ENCODE measurements around the gene TMEM163.
A peak's percentile ranks its signal among the peaks of the same experiment; 100 is the strongest.
"Not testable (repeated sequence)": the region's sequence is repeated elsewhere in the genome, so short reads cannot be mapped to it uniquely, and the experiment has no call there.

TMEM163 gene

DNA sequence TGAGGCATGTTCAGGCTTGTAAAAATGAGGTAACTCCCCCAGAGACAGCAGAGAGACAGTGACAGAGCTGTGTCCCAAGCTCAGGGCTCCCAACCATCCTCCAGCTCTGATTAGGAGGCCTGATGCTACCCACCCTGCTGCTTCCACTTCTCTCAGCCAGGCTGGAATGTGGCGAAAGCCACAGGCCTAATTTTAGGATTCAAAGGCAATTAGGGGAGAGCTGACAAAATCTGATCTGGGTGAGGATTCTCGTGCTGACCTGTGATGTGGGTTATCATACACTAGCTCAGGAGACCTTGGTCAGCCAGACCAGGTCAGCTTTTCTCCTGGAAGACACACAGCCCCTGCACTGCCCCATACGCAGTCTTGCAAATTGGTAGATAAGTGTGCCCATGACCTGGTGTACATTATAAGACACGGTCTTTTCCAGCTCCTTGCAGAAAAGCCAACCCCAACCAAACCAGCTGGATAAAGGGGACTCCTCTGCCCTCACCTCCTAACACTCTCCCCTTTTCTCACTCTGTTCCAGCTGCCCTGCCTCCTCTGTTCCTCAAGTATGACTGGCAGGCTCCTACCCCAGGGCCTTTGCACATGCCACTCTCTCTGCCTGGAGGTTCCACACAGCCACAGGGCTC is 239.0 kb downstream of the TMEM163 start:
- Histone ChIP-seq H3K27ac (ENCODE audit: extremely low read depth, low read depth, low read length) (no peak overlapping the region), H3K36me3 (ENCODE audit: control insufficient read depth in 2 of 2, insufficient read depth in 1 of 2, low read length in 2 of 2) (no peaks in the 10 kb centered on the region), H3K4me1 (ENCODE audit: control insufficient read depth, insufficient read depth, low read length) (no peaks in the 10 kb centered on the region), H3K4me3 (ENCODE audit: low read depth, low read length) (no peak overlapping the region), H3K9me3 (ENCODE audit: control insufficient read depth, insufficient read depth, low read depth, low read length) (no peaks in the 10 kb centered on the region)
- POLR2A ChIA-PET = no interaction called here
- TF ChIP-seq ZNF558 (tag by site-specific recombination; IDR thresholded peaks at IDR 0.05) (no peak), ZNF623 (tag by site-specific recombination; IDR thresholded peaks at IDR 0.05) (peak; percentile 77)
- CTCF ChIA-PET = interaction anchor here (0.5 to 1.5 kb wide), 3 partner anchors 28 to 418 kb away, joined by 3 read pairs; no protein-coding TSS in a partner anchor

DNA sequence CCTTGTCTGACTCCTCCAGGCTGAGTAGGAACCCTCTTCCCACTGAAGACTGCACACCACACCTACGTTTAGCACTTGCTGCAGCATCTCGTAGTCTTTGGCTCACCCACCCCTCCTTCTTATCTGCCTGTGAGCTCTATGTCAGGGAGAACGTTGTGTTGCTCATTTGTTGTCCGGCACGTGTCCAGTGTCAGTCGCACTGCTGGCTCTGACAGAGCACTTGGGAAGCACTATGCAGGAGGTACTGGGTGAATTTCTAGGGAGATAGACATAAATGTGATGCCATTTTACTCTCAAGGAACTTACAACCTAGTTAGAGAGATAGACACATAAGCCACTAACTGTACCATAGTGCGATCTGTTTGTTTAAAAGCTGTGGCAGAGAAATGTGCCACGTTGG is 241.8 kb downstream of the TMEM163 start:
- H3K9me3 ChIP-seq (ENCODE audit: control insufficient read depth, insufficient read depth, low read depth, low read length); H3K27ac ChIP-seq (ENCODE audit: extremely low read depth, low read depth, low read length); H3K4me1 ChIP-seq (ENCODE audit: control insufficient read depth, insufficient read depth, low read length); CTCF ChIA-PET; POLR2A ChIA-PET; H3K4me3 ChIP-seq (ENCODE audit: low read depth, low read length); H3K36me3 ChIP-seq (ENCODE audit: control insufficient read depth in 2 of 2, insufficient read depth in 1 of 2, low read length in 2 of 2): not testable (repeated sequence)

DNA sequence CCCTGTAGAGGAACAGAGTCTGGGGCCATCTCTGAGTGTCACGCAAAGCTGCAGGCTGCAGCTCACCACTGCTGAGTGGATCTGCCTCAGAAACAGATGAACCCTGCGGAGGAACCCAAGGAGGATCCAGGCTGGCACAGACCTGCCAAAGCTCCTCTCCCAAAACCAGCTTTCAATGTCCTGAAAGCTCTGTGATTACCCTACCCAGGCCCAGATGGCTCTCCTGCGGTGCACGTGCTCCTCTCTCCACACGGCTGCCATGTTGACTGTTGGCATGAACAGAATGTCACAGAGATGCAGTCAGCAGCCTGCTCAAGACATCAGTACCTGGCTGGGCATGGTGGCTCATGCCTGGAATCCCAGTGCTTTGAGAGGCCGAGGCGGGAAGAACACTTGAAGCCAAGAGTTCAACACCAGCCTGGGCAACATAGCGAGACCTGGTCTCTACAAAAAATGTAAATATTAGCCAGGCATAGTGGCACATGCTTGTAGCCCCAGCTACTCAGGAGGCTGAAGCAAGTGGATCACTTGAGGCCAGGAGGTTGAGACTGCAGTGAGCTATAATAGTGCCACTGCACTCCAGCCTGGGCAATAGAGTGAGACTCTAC is 248.1 kb downstream of the TMEM163 start:
- Histone ChIP-seq H3K4me1 (ENCODE audit: control insufficient read depth, insufficient read depth, low read length) (no peaks in the 10 kb centered on the region), H3K9me3 (ENCODE audit: control insufficient read depth, insufficient read depth, low read depth, low read length) (no peaks in the 10 kb centered on the region; the same call in 1 of the 2 replicates), H3K27ac (ENCODE audit: extremely low read depth, low read depth, low read length) (no peak overlapping the region), H3K4me3 (ENCODE audit: low read depth, low read length) (no peak overlapping the region), H3K36me3 (ENCODE audit: control insufficient read depth in 2 of 2, insufficient read depth in 1 of 2, low read length in 2 of 2) (no peaks in the 10 kb centered on the region)
- ChIA-PET CTCF (no interaction called here), POLR2A (no interaction called here)
- TF ChIP-seq, protein P1, sequence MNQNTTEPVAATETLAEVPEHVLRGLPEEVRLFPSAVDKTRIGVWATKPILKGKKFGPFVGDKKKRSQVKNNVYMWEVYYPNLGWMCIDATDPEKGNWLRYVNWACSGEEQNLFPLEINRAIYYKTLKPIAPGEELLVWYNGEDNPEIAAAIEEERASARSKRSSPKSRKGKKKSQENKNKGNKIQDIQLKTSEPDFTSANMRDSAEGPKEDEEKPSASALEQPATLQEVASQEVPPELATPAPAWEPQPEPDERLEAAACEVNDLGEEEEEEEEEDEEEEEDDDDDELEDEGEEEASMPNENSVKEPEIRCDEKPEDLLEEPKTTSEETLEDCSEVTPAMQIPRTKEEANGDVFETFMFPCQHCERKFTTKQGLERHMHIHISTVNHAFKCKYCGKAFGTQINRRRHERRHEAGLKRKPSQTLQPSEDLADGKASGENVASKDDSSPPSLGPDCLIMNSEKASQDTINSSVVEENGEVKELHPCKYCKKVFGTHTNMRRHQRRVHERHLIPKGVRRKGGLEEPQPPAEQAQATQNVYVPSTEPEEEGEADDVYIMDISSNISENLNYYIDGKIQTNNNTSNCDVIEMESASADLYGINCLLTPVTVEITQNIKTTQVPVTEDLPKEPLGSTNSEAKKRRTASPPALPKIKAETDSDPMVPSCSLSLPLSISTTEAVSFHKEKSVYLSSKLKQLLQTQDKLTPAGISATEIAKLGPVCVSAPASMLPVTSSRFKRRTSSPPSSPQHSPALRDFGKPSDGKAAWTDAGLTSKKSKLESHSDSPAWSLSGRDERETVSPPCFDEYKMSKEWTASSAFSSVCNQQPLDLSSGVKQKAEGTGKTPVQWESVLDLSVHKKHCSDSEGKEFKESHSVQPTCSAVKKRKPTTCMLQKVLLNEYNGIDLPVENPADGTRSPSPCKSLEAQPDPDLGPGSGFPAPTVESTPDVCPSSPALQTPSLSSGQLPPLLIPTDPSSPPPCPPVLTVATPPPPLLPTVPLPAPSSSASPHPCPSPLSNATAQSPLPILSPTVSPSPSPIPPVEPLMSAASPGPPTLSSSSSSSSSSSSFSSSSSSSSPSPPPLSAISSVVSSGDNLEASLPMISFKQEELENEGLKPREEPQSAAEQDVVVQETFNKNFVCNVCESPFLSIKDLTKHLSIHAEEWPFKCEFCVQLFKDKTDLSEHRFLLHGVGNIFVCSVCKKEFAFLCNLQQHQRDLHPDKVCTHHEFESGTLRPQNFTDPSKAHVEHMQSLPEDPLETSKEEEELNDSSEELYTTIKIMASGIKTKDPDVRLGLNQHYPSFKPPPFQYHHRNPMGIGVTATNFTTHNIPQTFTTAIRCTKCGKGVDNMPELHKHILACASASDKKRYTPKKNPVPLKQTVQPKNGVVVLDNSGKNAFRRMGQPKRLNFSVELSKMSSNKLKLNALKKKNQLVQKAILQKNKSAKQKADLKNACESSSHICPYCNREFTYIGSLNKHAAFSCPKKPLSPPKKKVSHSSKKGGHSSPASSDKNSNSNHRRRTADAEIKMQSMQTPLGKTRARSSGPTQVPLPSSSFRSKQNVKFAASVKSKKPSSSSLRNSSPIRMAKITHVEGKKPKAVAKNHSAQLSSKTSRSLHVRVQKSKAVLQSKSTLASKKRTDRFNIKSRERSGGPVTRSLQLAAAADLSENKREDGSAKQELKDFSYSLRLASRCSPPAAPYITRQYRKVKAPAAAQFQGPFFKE (tag by site-specific recombination; IDR thresholded peaks at IDR 0.05; ENCODE audit: borderline replicate concordance) = no peak
- TF ChIP-seq IKZF3 (tag by site-specific recombination; IDR thresholded peaks at IDR 0.05) (no peak), HOXC10 (CRISPR knock-in tag; IDR thresholded peaks at IDR 0.05) (no peak), ZNF416 (tag by site-specific recombination; IDR thresholded peaks at IDR 0.05) (no peak), ZNF324 (tag by site-specific recombination; IDR thresholded peaks at IDR 0.05) (no peak)
- TF ChIP-seq, protein P2, sequence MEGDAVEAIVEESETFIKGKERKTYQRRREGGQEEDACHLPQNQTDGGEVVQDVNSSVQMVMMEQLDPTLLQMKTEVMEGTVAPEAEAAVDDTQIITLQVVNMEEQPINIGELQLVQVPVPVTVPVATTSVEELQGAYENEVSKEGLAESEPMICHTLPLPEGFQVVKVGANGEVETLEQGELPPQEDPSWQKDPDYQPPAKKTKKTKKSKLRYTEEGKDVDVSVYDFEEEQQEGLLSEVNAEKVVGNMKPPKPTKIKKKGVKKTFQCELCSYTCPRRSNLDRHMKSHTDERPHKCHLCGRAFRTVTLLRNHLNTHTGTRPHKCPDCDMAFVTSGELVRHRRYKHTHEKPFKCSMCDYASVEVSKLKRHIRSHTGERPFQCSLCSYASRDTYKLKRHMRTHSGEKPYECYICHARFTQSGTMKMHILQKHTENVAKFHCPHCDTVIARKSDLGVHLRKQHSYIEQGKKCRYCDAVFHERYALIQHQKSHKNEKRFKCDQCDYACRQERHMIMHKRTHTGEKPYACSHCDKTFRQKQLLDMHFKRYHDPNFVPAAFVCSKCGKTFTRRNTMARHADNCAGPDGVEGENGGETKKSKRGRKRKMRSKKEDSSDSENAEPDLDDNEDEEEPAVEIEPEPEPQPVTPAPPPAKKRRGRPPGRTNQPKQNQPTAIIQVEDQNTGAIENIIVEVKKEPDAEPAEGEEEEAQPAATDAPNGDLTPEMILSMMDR (tag by site-specific recombination; IDR thresholded peaks at IDR 0.05) = no peak

DNA sequence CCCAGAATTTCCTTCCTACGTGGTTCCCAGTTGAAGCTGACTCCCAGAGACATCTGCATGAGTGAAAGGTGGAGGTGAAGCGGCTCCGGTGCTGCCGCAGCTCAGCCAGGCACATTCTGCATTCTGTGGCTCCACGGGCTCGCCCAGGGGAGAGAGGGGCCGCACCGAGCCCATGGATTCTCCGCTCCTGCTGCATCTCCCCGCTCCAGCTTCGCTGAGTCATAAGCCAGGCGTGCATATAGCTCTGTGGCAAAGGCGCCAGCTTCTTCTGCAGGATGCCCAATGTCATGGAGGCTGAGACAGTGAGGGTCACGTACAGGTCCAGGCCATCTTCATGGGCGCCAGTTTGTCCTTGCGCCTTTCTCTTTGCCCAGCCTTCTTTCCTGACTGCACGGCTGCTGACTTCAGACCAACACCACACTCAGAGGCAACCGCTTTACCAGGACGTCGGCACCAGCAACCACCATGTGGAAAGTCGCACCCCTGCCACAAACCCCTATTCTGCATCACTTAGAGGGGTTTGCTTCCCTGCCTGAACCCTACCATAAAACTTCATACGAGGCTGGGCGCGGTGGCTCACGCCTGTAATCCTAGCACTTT is 249.2 kb downstream of the TMEM163 start:
- H3K4me3 ChIP-seq (ENCODE audit: low read depth, low read length) = no peak overlapping the region
- POLR2A ChIA-PET = no interaction called here
- H3K9me3 ChIP-seq (ENCODE audit: control insufficient read depth, insufficient read depth, low read depth, low read length) = no peaks in the 10 kb centered on the region; the same call in 1 of the 2 replicates
- H3K36me3 ChIP-seq (ENCODE audit: control insufficient read depth in 2 of 2, insufficient read depth in 1 of 2, low read length in 2 of 2) = no peaks in the 10 kb centered on the region
- CTCF ChIA-PET = interaction anchor here (0.5 to 0.9 kb wide), 5 partner anchors 18 to 898 kb away, joined by 3 to 8 read pairs (median 3); no protein-coding TSS in a partner anchor
- no peak overlapping the region for H3K27ac ChIP-seq (ENCODE audit: extremely low read depth, low read depth, low read length)
- no peaks in the 10 kb centered on the region for H3K4me1 ChIP-seq (ENCODE audit: control insufficient read depth, insufficient read depth, low read length)
- TF ChIP-seq MZF1 (tag by site-specific recombination; IDR thresholded peaks at IDR 0.05; ENCODE audit: borderline replicate concordance) = no peak
- no peak for TF ChIP-seq ZBTB7A (tag by site-specific recombination; IDR thresholded peaks at IDR 0.05; ENCODE audit: low read depth)
- TF ChIP-seq, protein P3, sequence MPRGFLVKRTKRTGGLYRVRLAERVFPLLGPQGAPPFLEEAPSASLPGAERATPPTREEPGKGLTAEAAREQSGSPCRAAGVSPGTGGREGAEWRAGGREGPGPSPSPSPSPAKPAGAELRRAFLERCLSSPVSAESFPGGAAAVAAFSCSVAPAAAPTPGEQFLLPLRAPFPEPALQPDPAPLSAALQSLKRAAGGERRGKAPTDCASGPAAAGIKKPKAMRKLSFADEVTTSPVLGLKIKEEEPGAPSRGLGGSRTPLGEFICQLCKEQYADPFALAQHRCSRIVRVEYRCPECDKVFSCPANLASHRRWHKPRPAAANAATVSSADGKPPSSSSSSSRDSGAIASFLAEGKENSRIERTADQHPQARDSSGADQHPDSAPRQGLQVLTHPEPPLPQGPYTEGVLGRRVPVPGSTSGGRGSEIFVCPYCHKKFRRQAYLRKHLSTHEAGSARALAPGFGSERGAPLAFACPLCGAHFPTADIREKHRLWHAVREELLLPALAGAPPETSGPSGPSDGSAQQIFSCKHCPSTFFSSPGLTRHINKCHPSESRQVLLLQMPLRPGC (tag by site-specific recombination; IDR thresholded peaks at IDR 0.05) = no peak
- TF ChIP-seq, protein P4, sequence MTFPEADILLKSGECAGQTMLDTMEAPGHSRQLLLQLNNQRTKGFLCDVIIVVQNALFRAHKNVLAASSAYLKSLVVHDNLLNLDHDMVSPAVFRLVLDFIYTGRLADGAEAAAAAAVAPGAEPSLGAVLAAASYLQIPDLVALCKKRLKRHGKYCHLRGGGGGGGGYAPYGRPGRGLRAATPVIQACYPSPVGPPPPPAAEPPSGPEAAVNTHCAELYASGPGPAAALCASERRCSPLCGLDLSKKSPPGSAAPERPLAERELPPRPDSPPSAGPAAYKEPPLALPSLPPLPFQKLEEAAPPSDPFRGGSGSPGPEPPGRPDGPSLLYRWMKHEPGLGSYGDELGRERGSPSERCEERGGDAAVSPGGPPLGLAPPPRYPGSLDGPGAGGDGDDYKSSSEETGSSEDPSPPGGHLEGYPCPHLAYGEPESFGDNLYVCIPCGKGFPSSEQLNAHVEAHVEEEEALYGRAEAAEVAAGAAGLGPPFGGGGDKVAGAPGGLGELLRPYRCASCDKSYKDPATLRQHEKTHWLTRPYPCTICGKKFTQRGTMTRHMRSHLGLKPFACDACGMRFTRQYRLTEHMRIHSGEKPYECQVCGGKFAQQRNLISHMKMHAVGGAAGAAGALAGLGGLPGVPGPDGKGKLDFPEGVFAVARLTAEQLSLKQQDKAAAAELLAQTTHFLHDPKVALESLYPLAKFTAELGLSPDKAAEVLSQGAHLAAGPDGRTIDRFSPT (tag by site-specific recombination; IDR thresholded peaks at IDR 0.05) = no peak
- no peak for TF ChIP-seq ZNF560 (tag by site-specific recombination; IDR thresholded peaks at IDR 0.05; ENCODE audit: borderline replicate concordance)
- no peak for TF ChIP-seq ZNF600 (tag by site-specific recombination; IDR thresholded peaks at IDR 0.05)
